ENCODE data around the gene KCTD15.

Gene KCTD15, protein sequence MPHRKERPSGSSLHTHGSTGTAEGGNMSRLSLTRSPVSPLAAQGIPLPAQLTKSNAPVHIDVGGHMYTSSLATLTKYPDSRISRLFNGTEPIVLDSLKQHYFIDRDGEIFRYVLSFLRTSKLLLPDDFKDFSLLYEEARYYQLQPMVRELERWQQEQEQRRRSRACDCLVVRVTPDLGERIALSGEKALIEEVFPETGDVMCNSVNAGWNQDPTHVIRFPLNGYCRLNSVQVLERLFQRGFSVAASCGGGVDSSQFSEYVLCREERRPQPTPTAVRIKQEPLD

DNA sequence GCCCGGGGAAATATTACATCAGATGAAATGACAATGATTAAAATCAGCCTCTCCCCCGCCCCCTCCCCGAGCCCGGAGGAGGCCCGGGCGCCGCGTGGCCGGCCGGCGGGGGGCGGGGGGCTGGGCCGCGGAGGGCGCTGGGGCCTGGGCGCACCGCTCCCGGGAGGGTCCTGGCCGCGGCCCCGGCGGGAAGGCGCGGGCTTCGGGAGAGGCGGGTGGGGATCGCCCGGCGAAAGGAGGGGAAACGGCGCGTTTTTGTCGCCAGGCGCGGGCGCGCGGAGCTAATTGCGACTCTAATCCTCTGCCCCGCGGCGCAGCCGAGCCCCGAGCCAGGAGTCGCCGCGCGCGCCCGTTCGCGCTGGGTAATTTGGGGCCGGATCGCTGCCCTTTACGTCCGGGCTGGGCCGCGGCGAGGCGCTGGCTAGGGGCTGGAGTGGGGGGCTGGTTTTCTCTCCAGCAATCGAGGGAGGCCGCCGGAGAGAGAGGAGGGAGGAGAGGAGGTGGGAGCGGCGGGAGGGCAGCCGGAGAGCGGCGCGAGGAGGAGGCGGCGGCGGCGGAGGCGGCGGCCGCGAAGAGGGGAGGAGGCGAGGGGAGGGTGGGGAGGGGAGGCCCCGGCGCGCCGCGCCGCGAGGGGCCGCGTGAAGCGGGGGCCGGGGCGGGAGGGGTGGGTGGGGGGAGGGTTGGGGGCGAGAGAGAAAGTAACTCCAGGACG lies at the start of gene KCTD15:
KCTD15 (plus strand) TSS at position 707 of the 712 bp plus-strand sequence. CDS start 3,585 bp downstream, outside the sequence.
- H3K4me1 ChIP-seq: peaks cover 17% of the 10 kb centered on the region
- DNase-seq (ENCODE audit: low spot score in 2 of 2): peak; percentile 23 to 73
- H3K36me3 ChIP-seq (replicated peaks): peaks cover 13% of the 10 kb centered on the region
- H3K4me3 ChIP-seq: peak within 1 kb of the TSS; percentile 82
- in situ Hi-C loops (cut with MboI; ENCODE audit: low sequenced_read_pairs): no loop called here
- no peaks in the 10 kb centered on the region for H3K9me3 ChIP-seq
- no peaks in the 10 kb centered on the region for H3K27me3 ChIP-seq (ENCODE audit: low read depth)

DNA sequence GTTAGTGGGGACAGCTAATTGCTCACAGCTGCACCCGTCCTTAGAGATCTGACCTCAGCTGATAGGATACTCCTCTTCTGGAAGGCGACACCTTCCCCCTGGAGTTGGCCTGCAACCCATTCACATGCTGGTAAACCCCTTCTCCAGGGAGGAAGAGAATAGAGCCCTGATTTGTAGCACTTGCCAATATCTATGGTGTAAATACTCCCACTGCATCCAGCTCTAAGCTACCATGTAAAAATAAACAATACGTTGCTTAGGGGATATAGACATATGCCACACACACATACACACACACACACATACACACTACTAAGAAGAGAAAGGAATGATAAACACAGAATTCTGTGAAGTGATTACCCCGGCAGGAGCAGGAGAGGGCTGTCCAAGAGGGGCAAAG lies 49.4 kb upstream of the KCTD15 start:
- Histone ChIP-seq H3K36me3 (replicated peaks) (no peaks in the 10 kb centered on the region), H3K4me1 (no peaks in the 10 kb centered on the region), H3K27me3 (ENCODE audit: low read depth) (no peaks in the 10 kb centered on the region), H3K4me3 (no peak overlapping the region), H3K9me3 (no peaks in the 10 kb centered on the region)
- in situ Hi-C loops (cut with MboI; ENCODE audit: low sequenced_read_pairs): no loop called here
- DNase-seq (ENCODE audit: low spot score in 2 of 2): no peak

DNA sequence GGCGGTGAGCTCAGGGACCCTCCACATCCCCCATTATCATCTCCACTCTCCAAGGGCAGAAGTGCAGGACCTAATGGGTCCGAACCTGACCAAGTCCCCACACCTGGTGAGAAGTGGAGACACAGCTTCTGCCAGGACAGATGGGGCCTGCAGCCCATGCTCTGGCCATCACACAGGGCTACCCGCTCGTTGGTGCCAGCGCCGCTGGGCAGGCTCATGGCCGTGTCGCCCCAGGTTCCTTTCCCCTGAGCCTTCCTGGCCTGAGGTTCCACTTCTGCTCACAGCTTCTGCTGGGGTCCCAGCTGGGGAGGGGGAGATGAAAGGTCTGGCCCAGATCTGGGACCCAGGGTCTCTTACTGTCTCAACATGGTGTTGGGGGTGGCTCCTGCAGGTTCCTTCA lies 48.4 kb upstream of the KCTD15 start:
- in situ Hi-C loops (cut with MboI; ENCODE audit: low sequenced_read_pairs): no loop called here
- Histone ChIP-seq H3K36me3 (replicated peaks) (no peaks in the 10 kb centered on the region), H3K27me3 (ENCODE audit: low read depth) (no peaks in the 10 kb centered on the region), H3K4me1 (no peaks in the 10 kb centered on the region), H3K9me3 (no peaks in the 10 kb centered on the region), H3K4me3 (no peak overlapping the region)
- no peak for DNase-seq (ENCODE audit: low spot score in 2 of 2)

DNA sequence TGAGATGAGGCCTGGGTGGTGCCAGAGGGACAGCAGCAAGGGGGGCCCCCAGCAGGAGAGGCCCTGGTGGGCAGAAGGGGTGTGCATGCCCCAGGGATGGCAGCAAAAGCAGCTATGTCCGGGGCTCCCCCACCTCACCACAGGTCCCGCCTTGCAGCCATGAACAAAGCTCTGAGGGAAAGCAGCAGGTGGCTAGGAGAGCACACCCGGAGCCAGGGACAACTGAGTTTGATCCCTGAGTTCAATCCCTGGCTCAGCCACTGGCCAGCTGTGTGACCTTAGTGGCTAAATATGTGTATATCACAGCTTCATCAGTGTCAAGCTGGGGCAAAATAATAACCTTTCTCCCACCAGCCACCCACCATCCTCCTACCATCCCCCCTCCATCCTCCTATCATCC lies 47.7 kb upstream of the KCTD15 start:
- no peak for DNase-seq (ENCODE audit: low spot score in 2 of 2)
- no peaks in the 10 kb centered on the region for H3K9me3 ChIP-seq
- H3K4me3 ChIP-seq: no peak overlapping the region
- no peaks in the 10 kb centered on the region for H3K4me1 ChIP-seq
- in situ Hi-C loops (cut with MboI; ENCODE audit: low sequenced_read_pairs): no loop called here
- H3K27me3 ChIP-seq (ENCODE audit: low read depth): no peaks in the 10 kb centered on the region
- H3K36me3 ChIP-seq (replicated peaks): no peaks in the 10 kb centered on the region

DNA sequence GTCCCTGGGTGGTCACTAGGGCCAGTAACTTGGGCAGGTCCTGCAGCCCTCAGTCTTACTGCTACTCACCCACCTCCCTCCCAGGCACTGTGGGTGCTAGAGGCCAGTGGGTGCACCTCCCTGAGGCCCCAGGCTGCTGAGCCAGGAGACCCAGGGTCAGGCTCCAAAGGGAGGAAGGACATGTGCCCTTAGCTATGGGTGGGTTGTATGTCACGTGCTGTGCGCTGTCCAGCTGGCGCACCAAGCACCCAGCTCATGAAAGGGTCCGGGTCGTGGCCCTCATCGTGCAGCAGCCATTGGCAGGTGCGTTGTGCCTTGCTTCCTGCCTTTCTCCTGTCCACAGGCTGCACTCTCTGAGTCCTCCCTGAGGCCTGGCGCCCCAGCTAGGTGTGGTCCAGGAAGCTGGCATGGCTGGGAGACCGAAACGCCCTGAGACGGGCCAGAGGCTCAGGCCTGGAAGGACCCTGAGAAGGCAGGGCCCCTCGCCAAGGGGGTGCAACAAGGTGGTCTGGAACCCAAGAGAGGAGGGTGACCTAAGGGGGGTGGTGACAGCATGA lies 47.0 kb upstream of the KCTD15 start:
- in situ Hi-C loops (cut with MboI; ENCODE audit: low sequenced_read_pairs): no loop called here
- no peak for DNase-seq (ENCODE audit: low spot score in 2 of 2)
- Histone ChIP-seq H3K4me1 (no peaks in the 10 kb centered on the region), H3K36me3 (replicated peaks) (no peaks in the 10 kb centered on the region), H3K27me3 (ENCODE audit: low read depth) (no peaks in the 10 kb centered on the region), H3K9me3 (no peaks in the 10 kb centered on the region), H3K4me3 (no peak overlapping the region)

DNA sequence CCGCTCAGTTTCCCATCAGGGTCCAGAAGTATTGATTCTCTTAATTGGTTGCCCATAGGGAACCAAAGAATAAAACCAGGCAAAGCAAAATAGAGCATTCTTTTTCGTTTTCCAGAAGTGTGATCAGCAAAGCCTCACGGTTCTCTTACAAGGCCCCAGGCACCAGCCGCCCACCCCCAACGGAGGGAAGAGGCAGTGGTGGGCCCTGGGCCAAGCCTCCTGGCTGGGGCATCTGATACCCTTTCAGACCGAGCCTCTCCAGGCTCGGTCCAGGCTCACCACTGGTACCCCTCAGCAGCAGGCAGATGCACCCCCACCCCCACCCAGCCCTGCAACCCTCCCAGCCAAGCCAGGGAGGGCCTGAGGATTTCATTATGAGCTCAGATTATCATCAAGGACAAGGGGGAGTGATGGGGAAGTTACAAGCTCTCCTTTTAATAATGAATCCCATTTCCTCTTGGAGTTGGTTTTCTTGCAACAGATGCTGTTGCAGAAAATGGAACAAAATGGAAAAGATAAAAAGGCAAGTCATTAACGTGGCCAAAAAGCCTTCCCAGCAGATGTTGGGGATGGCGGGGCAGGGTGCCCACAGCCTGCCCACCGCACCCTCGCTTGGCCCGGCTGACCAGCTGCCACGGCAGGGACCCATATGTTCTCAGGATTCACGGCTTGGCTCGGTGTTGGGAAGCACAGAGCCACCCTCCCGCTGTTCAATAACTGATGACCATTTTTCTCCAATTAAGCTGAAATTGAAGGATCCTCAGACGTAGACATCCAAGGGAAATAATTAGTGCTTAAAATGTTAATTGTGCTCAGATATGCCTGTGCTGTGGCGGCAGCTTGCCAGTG lies 45.9 kb upstream of the KCTD15 start:
- Histone ChIP-seq H3K4me3 (no peak overlapping the region), H3K9me3 (no peaks in the 10 kb centered on the region), H3K27me3 (ENCODE audit: low read depth) (no peaks in the 10 kb centered on the region), H3K36me3 (replicated peaks) (no peaks in the 10 kb centered on the region), H3K4me1 (no peaks in the 10 kb centered on the region)
- DNase-seq (ENCODE audit: low spot score in 2 of 2): no peak
- in situ Hi-C loops (cut with MboI; ENCODE audit: low sequenced_read_pairs): no loop called here

DNA sequence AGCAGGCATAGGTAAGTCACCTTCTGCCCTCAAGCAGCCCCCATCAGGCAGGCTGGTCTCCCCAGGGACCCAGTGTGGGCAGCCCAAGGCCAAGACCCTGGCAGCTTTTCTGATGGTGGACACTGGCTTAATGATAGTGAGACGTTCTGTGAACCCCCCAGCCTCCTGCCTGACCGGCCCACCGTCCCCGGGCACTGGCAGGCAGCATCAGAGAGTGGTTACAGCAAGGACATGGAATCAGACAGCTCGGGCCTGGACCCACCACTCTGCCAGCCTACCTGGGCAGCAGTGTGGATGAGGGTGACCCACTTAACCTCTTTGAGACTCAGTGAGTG lies 45.3 kb upstream of the KCTD15 start:
- Histone ChIP-seq H3K4me1 (no peaks in the 10 kb centered on the region), H3K4me3 (no peak overlapping the region), H3K36me3 (replicated peaks) (no peaks in the 10 kb centered on the region), H3K27me3 (ENCODE audit: low read depth) (no peaks in the 10 kb centered on the region), H3K9me3 (no peaks in the 10 kb centered on the region)
- no peak for DNase-seq (ENCODE audit: low spot score in 2 of 2)
- in situ Hi-C loops (cut with MboI; ENCODE audit: low sequenced_read_pairs): no loop called here

DNA sequence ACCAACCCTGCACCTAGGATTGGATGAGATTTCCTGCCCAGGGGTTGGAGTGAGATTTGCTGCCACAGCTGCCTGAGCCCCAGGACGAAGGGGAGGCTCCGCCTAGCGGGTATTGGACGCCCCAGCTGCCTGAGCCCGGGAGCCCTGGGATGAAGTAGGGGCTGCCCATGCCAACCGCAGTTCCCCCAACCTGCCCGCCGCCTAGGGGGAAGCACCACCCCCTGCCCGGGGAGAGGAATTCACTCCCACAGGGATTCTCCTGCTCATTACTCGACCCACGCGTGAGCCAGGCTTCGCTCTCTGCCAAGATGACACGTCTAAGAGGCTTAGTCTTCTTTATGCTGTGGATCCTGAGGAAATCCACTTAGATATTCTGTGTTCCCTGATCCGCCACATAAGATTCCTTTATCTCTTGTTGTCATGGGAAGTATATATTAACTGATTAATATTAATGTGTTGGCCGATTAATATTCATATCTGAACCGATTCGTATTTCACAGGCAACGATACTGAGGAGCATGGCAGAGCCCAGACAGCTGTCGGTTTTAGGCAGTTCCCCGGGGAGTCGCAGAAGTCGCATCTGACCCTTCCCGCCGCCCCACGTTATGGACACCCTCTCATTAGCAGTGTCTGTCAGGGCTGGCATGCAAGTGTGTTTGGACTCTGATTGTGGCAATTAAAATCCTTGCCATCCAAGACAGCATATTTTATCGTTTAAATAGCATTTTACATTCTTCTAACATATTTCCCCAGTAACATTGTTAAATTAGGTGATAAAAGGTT lies 44.5 kb upstream of the KCTD15 start:
- Histone ChIP-seq H3K4me1 (no peaks in the 10 kb centered on the region), H3K36me3 (replicated peaks) (no peaks in the 10 kb centered on the region), H3K9me3 (no peaks in the 10 kb centered on the region), H3K27me3 (ENCODE audit: low read depth) (no peaks in the 10 kb centered on the region), H3K4me3 (no peak overlapping the region)
- no peak for DNase-seq (ENCODE audit: low spot score in 2 of 2)
- in situ Hi-C loops (cut with MboI; ENCODE audit: low sequenced_read_pairs): no loop called here

DNA sequence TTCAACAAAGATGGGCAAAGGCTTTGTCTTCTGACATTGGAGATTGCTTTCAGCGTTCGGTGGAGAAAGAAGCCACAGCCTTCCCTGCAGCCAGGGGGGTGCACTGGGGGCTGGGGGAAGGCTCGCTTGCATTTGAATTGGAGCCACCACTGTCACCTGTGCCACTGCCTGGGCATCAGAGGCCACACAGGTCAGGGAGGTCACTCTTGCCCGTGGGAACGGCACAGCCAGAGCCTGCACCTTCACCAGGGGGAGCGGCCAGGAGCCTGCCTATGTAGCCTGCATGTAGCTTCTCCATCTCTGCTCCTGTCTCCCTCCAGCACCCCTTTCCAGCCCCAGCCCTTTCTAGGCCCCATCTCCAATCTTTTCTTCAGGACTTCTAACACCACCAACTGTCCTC lies 43.7 kb upstream of the KCTD15 start:
- Histone ChIP-seq H3K27me3 (ENCODE audit: low read depth) (no peaks in the 10 kb centered on the region), H3K4me1 (no peaks in the 10 kb centered on the region), H3K36me3 (replicated peaks) (no peaks in the 10 kb centered on the region), H3K4me3 (no peak overlapping the region), H3K9me3 (no peaks in the 10 kb centered on the region)
- no peak for DNase-seq (ENCODE audit: low spot score in 2 of 2)
- in situ Hi-C loops (cut with MboI; ENCODE audit: low sequenced_read_pairs): no loop called here

DNA sequence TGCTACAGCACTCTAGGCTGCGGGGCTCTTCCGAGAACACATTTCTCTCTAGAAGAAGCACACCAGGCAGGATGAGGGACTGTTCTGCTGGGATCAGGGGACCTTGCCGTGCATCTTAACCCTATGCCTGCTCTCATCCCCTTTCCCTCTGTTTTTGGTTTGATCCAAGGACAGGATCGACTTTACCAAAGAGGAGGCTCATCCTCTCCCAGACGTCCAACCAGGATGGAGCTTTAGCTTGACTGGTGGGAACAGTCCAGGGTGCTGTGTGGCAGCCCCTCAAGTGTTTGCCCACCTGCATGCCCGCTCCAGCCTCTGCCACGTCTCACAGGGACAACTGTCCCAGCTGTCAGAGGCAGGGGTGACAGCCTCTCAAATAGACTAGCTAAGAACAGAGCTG lies 42.3 kb upstream of the KCTD15 start:
- Histone ChIP-seq H3K4me1 (no peaks in the 10 kb centered on the region), H3K36me3 (replicated peaks) (no peaks in the 10 kb centered on the region), H3K9me3 (no peaks in the 10 kb centered on the region), H3K27me3 (ENCODE audit: low read depth) (no peaks in the 10 kb centered on the region), H3K4me3 (no peak overlapping the region)
- in situ Hi-C loops (cut with MboI; ENCODE audit: low sequenced_read_pairs): no loop called here
- no peak for DNase-seq (ENCODE audit: low spot score in 2 of 2)

DNA sequence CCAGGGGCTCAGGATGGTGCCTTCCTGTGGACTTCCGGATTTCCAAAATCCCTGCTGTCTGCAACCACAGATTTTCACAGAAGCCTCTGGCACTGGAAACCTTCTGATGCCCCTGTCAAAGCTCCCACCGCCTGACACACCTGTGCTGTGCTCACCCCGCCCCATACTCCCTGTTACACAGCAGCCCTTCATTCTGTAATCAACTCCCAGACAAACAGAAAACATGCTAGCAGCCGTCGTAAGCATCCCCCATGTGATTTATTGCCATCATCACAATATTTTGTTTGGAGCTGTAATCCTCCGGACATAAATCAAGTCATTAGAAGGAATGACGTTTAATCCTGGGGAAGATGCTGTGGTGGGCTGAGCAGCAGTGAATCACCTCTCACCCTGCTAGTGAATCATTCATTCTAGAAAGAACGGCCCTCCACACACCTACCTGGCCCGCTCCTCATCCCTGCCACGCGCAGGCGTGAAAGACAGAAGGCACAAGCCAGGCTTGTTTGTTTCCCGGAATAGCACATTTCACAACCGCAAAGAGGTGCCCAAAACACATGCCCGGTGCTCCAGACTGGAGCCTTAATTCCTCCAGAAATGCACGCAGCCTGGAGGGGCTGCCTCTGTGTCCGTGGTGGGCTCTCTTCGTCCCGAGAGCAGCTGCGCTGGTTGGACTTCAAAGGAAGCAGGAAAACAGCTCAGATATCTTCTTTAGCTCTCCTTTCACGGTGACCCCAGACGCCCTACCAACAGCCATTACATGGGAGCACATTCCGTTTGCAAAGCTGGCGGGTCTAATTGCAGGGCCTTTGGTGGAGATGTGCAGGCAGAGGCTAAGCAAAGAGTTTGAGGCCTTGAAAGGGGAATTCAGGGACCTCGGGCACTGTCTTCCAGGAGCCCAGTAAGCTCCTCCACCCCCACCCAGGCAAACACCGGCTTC lies 41.3 kb upstream of the KCTD15 start:
- Histone ChIP-seq H3K4me3 (no peak overlapping the region), H3K27me3 (ENCODE audit: low read depth) (no peaks in the 10 kb centered on the region), H3K9me3 (no peaks in the 10 kb centered on the region), H3K36me3 (replicated peaks) (no peaks in the 10 kb centered on the region), H3K4me1 (no peaks in the 10 kb centered on the region)
- in situ Hi-C loops (cut with MboI; ENCODE audit: low sequenced_read_pairs): no loop called here
- no peak for DNase-seq (ENCODE audit: low spot score in 2 of 2)

DNA sequence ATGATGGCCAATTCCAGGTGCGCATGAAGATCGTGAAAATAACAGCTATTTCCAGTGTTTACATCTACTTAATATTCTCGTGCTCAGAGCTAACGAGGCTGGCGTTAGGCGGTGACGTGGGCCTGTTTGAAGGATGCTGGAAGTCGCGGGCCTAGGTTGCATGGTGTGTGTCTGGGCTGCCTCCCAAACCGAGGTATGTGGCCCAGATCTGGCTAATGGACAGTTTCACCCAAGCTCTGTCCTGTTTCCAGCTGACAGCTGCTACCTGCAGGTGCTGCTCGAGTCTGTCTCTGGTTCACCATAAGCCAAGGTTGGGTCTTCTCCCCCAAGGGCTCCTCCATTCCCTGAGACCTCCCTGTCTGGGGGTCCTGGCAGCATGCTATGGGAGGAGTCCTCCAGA lies 40.5 kb upstream of the KCTD15 start:
- DNase-seq (ENCODE audit: low spot score in 2 of 2): no peak
- in situ Hi-C loops (cut with MboI; ENCODE audit: low sequenced_read_pairs): no loop called here
- no peak overlapping the region for H3K4me3 ChIP-seq
- H3K9me3 ChIP-seq: no peaks in the 10 kb centered on the region
- no peaks in the 10 kb centered on the region for H3K36me3 ChIP-seq (replicated peaks)
- H3K4me1 ChIP-seq: no peaks in the 10 kb centered on the region
- no peaks in the 10 kb centered on the region for H3K27me3 ChIP-seq (ENCODE audit: low read depth)

Data from HAP-1 (cell line).